HG03175 (cell line): ENCODE results near the gene LMO7.
A peak's percentile ranks its signal among the peaks of the same experiment; 100 is the strongest.
"Not testable (repeated sequence)": the region's sequence is repeated elsewhere in the genome, so short reads cannot be mapped to it uniquely, and the experiment has no call there.

ENCODE experiments used
- ATAC-seq: cut with Tn5 transposase; IDR thresholded peaks from one replicate; pipeline ENCODE4 v1.9.1; 2021; ENCODE audit warnings: mild to moderate bottlenecking, moderate library complexity; ENCODE audit not compliant: unreplicated experiment

The LMO7 gene

DNA sequence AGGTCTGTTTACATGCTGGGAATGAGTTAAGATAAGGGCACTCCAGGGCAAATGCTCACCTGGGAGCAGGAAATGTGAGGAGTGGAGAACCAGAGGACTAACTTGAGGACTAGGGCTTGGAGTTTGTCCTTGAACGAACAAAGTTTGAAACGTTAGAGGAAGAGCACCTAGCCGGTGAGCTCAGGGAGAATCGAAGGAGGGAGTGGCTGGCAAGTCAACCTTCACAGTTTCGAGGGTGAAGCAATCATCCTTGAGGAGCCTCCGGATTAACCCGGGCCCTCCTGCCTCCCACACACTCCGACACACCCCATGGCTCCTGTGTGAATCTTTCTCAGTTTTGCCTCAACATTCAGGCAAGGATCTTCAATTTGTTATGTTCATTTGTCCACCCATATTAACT, 58.6 kb downstream of the LMO7 start:
- no peak for ATAC-seq

DNA sequence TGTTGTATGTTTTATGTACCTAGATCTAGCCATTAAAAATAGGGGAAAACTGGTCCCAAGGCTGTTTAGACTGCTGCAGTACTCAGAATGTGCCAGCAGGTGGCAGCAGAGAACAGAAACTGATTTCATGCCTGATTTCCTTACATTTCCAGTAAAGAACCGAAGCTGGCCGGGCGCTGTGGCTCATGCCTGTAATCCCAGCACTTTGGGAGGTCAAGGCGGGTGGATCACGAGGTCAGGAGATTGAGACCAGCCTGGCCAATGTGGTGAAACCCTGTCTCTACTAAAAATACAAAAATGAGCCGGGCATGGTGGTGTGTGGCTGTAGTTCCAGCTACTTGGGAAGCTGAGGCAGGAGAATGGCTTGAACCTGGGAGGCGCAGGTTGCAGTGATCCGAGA, 59.8 kb downstream of the LMO7 start:
- peak; percentile 70 for ATAC-seq

DNA sequence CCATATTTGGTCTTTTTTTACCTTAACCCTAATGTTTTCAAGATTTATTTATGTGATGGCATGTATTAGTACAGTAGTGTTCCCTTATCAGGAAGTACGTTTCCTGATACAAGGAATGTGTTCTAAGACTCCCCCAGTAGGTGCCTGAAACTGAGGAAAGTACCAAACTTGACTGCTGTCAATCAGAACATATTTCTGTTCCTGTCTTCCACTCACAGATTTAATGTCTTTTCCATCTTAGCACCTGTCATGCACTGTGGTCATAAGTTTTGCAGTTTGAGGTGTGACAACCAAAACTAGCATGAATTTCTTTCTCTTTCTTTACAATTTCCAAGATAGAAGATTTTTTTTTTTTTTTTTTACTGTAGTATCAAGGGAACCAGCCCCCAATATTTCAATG, 62.9 kb downstream of the LMO7 start:
- ATAC-seq, result no peak

DNA sequence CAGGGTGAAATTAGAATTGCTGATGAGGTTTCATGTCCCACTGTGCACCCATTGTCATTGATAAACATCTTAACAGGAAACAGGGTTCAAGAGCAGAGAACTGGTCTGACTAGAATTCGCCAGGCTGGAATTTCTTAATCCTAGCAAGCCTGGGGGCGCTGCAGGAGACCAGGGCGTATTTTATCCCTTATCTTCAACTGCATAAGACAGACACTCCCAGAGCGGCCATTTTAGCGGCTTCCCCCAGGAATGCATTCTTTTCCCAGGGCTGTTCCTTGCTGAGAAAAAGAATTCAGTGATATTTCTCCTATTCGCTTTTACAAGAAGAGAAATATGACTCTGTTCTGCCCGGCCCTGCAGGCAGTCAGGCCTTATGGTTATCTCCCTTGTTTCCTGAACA, 63.6 kb downstream of the LMO7 start:
- not testable (repeated sequence) for ATAC-seq

DNA sequence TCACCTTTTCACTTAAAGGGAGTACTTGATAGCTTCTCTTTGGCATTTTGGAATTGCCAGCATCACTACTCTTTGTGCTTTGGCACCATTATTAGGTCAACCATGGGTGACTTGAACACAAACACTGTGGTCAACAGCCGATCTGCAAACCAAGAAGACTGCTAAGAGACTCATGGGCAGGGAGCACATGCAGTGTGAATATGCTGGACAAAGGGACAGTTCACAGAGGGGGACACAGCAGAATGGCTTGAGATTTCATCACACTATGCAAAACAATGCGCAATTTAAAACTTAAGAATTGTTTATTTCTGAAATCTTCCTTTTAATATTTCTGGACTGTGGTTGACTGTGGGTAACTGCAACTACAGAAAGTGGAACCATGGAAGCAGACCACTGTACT, 64.4 kb downstream of the LMO7 start:
- ATAC-seq, result no peak

DNA sequence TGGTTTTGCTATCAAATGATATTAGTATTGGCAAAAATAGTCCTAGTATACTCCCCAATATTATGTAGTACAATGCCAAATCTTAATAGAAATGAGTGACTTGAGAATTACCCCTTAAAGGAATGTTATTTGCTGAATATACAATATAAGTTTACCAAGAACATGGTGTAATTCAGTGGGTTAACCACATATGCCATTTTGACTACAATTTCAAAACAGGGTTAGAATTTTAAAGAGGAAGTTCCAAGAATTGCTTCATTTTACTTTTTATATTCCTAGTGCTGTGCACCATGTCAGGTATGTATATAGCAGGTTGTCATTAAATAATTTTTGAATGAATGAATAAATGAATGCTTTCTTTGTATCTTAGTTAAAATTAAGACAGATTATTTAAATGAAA, 66.3 kb downstream of the LMO7 start:
- no peak for ATAC-seq

DNA sequence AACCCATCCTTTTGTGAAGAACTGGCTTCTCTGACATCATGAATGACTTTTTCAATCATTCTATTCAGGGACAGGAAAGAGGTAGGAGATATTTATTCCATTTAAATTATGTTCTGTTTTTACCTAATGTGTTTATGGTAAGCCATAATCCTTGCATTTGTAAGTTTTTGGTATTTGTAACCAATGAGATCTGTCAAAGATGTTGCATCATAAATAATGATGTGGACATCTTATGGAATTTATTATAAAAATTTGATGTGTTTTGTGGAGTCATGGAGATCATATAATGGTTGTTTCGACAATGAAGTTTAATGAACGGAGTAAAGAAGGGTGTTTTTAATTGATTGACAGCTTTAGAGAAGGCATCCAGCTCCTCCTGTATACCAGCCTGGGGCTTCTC, 67.6 kb downstream of the LMO7 start:
- no peak for ATAC-seq

DNA sequence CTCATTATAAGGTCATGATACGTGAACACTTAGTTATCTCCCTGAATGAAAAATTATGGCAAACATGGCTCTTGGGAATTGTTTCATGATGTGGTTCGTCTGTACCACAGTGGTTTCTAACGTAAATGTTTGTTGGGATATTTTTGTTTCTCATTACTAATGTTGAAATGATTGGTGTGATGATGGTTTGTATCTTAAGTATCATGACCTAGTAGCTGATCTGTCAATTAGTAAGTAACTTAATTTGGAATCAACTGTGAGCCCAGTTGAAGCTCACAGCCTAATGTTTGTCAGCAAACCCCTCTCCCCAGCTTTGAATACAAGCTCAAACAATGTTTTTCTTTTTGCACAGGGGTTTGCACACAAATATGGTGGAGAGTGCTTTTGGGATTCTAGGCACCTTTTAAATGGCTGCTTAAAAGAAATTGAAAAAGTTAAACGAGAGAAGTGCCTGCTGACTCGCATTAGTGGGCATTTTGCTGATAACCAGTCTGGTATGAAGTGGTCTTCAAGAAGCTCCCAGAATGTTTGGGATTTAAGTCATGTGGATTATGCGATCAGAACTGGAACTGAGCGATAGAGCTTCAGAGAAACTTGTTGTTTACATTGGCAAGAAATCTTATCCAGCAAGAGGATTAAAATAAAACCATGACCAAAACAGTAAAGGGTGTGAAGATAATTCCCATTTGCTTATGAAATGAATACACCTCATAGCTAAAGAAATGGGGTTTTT, 68.2 kb downstream of the LMO7 start:
- no peak for ATAC-seq

DNA sequence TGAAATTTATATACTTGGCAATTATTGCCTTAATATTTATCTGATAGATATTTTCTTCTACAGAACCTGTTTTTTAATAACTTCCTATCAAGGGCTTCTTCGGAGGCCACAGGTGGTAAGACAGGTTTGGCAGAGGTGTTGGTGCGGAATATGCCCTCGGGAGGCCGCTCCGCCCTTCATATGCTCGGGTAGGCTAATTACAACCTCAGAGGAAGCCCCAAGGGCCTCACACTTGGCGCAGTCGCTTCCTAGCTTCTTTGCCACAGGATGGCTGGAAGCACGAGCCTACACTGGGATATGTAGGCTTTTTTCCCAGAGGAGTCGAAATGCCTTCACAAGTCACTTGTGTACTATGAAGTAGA, 68.8 kb downstream of the LMO7 start:
- ATAC-seq, result no peak

DNA sequence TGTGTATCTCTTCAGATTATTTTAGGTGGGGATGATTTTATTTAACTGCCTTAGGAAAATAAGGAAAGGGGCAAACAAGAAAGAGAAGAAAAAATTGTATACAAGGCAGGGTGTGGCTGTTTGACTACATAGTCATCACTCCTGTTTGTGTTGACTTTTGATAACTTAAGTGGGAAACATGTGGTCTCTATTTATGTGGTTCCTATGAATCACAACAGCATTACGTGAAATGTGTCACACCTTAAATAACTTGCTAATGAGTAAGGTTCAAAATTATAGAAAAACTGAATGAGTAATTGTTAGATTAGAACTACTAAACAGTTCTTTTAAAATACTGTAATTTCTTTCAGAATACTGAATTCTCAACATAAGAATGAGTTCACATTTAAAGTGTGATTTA, 69.3 kb downstream of the LMO7 start:
- no peak for ATAC-seq

DNA sequence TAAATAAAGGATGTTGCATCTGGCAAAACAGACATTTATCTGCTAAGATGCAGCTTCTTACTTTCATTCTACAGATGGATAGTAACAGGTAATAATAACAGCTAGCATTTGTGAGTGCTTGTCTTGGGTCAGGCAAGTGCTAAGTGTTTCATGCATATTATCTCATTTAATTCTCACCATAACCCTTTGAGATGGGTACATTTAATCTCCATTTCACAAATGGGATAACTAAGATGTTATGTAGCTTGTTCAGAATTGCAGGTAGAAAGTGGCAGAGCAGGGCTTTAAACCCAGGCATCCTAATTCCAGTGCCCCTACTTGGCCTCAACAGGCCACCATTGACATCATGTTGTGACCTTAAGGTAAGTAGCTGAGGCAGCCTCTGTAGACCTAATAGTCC, 69.8 kb downstream of the LMO7 start:
- no peak for ATAC-seq

DNA sequence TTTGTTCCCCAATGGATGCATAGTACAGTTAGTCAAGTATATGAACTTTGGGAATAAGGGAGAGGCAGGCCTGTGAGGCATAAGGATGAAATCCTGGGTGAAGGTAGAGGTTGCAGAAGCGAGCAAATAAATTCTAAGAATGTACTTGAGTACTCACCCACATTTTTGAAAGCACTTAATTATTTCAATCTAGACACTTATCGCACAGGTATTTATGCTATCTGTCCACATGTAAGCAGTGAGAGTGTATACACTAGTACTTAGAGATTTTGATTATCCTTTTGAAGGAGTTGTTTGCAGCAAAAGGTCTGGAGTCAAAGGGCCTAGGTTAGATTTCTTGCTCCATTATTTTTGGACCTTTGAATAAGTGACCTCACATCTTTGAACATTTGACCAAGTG, 77.7 kb downstream of the LMO7 start:
- no peak for ATAC-seq

DNA sequence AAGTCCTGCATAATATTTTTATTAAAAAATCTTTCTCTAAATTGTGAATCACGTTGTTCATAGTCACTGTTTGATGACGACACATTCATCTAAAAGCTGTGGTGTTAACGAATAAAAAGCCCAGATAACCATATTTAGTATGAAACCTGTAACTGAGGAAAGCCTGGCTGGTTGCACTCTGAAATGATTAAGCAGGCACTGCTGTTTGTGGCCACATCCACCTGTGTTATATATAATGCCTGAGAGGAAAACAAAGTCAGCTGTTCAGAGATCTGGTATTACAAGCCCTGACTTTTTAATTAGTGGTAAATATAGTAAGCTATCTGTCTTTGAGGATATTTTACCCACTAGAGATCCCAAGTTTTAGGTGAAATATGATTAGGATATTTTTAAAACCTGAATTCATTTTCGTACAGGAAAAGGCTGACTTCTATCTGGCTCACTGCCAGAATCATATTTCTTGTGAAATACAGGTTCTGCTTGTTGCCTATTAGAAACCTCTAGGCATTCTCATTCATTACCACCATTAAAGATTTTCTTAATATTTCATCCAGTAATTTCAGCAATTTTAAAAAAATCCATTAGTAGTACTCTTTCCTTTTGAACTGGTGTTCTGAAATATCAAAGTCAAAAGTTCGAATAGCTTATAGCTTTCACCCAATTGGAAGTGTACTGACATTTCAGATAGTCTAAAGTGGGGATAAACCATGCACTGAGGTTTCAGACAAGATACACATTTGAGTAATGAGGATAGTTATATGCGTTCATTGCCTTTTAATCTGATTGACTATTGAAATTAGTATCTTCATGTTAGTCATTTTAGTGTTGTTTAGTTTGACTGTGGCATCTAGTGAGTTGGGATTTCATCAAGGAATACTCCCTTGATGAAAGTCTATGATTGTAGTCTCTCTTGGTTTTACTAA, 79.7 kb downstream of the LMO7 start:
- peak; percentile 91 for ATAC-seq

DNA sequence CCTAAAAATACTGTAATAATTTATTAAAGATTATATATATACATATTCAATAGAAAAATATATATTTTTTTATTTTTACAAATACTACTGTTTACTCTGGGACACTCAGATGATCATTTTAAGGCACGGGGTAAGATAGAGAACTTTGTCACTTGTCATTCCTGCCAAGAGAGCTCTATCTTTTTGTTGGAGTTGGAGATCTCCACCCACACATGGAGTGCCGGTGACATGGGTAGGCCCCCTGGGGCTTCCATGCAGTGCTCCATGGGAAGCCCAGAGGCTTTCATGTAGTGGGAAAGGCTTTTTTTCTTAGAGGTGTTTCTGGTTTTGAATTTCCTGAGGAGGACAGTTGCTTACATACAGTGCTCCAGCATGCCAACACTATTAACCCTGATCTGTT, 81.4 kb downstream of the LMO7 start:
- no peak for ATAC-seq

DNA sequence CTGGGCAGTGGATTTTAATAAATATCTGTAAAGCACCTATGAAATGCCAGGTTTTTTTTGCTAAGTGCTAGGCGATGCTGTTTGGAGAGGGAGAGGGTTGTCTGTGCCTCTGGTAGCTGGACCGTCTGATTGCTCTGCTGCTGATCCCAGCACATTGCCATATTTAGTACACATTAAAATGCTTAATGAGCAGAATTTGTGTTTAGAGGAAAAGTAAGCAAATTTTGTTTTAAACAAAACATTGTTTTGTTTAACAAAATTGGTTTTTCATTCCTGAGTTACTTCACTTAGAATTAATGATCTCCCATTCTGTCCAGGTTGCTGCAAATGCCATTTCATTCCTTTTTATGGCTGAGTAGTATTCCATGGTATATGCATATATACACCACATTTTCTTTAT, 85.2 kb downstream of the LMO7 start:
- ATAC-seq, result no peak

DNA sequence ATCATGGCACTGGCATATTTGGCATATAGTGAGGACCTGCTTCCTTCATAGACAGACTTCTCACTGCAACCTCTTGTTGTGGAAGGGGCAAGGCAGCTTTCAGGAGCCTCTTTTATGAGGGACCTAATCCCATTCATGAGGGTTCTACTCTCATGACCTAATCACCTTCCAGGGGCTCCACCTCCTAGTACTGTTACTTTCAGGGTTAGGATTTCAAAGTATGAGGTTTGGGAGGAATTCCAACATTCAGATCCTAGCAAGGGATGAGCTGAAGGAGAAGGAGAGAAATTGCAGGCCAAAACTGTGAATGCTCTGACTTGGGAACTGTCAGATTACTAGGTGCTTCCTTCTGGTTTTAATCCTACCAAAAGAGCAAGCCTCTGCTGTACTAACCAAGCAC, 87.8 kb downstream of the LMO7 start:
- ATAC-seq, result no peak

DNA sequence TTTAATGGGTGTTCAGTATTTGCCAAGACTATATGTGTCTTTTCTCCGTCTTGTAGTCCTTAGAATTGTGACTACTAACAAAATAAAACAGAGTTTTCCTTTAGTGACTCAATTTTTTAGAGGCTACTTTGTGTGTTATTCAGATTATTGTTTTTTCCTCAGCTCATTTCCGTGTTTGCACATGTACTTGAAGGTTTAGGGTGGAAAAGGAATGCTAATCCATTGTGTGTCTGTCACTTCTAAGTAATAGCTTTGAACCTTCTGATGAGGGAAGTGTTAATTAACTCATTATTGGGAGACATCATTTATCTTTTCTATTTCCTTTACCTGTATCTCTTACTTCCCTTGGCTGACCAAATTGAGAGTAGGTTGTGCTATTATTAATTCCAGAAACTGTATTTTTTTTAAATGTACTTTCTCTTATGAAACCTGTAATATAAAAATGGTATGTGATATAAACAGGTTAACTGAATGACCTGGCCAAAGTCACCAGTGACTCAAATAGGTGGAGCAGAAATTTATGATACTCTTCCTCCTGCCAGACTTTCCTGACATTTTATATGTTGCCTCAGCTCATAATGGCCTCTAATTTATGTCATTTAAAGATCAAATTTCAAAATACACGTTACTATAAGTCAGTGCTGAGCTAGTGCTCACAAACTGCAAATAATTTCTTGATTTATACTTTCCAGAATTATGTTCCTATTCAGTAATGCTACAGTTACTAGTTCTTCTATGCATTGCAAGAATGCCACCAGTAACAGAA, 88.8 kb downstream of the LMO7 start:
- ATAC-seq, result no peak

DNA sequence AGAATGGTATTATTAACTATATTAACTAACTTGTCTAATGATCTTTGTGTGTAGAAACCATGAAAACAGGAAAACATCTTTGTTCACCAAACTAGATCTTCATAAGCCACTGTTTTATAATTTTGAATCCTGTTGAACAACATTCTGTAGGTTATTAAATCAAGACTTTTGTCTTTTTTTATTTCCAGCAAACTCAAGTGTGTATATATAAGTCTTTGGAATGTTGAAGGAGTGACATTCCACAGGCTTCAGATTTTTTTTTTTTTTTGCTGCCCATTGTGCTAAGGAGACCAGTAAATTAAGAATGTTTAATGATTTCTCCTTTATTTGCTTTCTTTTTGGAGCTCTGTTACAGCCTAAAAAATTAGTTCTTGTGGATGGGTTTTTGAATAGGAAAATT, 89.6 kb downstream of the LMO7 start:
- ATAC-seq, result no peak

DNA sequence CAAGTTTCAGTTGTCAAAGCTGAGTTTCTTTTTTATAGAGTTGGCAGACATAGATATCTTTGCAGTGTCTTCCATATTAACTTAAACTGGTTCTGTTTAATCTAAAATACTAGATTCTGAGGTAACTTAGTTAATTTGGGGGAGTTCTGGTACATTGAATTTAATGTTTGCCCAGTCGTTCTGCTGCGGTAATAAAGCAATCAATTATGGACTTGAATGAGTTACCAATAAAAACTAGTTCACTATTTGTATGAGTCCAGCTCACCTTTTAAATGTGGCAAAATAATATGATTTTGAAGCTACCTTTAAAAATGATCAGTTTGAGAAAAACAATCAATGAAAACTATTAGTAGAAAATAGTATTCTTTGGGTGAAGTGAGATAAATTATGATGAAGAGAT, 90.2 kb downstream of the LMO7 start:
- ATAC-seq, result no peak

DNA sequence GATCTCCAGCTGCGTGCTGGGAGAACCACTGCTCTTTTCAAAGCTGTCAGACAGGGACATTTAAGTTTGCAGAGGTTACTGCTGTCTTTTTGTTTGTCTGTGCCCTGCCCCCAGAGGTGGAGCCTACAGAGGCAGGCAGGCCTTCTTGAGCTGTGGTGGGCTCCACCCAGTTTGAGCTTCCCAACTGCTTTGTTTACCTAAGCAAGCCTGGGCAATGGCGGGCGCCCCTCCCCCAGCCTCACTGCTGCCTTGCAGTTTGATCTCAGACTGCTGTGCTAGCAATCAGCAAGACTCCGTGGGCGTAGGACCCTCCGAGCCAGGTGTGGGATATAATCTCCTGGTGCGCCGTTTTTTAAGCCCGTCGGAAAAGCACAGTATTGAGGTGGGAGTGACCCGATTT, 97.0 kb downstream of the LMO7 start:
- not testable (repeated sequence) for ATAC-seq

DNA sequence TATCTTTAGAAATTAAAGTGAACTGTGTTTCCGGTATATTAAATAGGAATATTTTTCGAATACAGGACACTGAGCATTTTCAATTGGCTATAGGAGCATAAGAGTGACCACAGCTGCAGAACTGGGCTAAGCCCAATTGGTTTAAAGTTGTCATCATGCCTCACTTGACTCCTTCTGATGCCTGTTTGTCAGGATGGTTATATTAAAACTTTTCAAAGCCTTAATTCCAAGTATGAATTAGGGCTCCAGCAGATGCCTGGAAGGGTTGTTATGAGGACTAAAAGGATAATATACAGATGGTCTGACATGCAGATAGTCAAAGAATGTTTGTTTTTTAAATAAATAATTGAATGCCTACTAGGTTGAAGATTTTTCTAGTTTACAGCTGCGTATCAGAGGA, 100.0 kb downstream of the LMO7 start:
- no peak for ATAC-seq

DNA sequence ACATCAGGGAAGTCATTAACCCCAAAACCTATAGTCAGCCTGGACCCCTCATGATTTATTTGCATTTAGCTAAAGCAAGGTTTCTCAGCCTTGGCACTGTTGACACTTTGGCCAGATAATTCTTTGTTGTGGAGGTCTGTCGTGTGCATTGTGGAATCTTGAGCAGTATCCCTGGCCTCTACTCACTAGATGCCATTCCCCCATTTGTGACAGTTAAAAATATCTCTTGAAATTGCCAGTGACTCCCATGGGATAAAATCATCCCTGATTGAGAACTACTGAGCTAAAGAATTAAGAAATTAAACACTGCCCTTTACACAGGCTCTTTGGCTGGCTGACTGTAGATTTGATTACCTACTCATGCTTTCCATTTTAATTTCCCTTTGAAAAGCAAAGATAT, 102.7 kb downstream of the LMO7 start:
- ATAC-seq, result no peak
